DMS 273 (cell line): ENCODE measurements around the gene OR10G7.
"Not testable (repeated sequence)": the region's sequence is repeated elsewhere in the genome, so short reads cannot be mapped to it uniquely, and the experiment has no call there.

Source experiments
- DNase-seq: peaks from one replicate; lab custom pipeline; 2025; ENCODE audit not compliant: unreplicated experiment; lab: John Stamatoyannopoulos, UW

Gene OR10G7

DNA sequence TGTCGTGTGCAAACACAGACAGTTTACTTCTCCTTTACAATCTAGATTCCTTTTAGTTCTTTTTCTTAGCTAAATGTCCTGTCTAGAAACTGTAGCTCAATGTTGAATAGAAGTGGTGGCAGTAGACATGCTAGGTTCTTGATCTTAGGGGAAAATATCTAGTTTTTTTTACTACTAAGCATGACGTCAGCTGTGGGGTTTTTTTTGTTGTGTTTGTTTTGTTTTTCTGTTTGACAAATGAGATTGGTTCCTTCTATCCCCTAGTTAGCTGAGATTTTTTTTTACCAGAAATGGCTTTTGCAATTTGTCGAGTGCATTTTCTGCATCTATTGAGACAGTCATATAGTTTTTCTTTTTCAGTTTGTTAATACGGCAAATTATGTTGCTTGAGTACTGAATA lies 2.3 kb upstream of the OR10G7 start:
- no peak for DNase-seq

DNA sequence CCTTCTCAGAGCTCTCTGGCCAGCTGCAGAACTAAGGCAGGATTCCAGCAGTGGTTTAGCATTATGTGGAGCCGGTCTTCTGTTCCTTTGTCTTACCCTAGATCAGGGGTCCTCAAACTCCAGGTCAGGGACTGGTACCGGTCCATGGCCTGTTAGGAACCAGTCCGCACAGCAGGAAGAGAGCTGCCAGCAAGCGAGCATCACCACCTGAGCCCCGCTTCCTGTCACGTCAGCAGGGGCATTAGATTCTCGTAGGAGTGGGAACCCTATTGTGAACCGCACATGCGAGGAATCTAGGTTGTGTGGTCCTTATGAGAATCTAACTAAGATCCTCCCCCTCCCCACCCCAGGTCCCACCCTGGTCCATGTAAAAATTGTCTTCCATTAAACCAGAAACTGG lies 1.6 kb downstream of the OR10G7 start:
- no peak for DNase-seq

DNA sequence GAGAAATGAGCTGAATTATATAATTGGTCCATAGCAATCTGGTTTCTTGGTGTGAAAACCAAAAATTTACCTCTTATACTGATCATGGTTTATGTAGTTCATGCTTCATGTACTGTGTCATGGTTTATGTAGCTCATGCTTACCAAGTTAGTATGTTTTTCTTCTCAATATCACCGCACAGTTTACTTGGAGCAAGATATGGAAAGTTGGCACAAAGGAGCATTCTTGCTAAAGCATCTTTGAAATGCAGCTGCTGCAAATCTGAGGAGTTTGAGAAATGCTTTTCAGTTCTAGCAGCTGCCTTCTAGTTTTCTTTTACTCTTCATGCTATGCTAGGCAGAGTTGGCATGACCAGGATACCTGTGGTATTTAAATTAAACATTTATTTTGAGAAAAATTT lies 4.5 kb downstream of the OR10G7 start:
- no peak for DNase-seq

DNA sequence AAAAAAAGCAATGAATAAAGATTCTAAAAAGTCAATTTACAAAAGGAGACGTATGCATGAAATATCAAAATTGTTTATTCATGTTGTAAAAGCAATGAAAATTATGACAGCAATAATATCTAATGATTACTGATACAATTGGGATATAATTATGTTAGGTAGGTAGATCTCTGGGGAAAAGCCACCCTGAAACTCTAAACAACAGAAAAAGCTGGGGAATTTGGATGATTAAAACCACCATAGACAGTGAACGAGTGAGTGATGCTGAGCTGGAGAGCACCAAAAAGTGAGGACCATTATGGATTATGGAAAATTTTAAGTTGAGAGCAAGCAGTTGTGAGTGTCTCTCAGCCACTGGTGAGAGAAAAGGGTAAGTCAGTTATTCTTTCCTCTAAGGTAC lies 14.6 kb downstream of the OR10G7 start, which contains the start of gene OR10G8:
OR10G8 (plus strand) TSS at position 301 of the 400 bp plus-strand sequence. CDS start 2,825 bp downstream, outside the sequence.
- no peak for DNase-seq

DNA sequence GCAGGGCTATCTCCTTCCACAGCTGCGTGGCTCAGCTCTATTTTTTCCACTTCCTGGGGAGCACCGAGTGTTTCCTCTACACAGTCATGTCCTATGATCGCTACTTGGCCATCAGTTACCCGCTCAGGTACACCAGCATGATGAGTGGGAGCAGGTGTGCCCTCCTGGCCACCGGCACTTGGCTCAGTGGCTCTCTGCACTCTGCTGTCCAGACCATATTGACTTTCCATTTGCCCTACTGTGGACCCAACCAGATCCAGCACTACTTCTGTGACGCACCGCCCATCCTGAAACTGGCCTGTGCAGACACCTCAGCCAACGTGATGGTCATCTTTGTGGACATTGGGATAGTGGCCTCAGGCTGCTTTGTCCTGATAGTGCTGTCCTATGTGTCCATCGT lies 25.3 kb downstream of the OR10G7 start:
- DNase-seq, result not testable (repeated sequence)

DNA sequence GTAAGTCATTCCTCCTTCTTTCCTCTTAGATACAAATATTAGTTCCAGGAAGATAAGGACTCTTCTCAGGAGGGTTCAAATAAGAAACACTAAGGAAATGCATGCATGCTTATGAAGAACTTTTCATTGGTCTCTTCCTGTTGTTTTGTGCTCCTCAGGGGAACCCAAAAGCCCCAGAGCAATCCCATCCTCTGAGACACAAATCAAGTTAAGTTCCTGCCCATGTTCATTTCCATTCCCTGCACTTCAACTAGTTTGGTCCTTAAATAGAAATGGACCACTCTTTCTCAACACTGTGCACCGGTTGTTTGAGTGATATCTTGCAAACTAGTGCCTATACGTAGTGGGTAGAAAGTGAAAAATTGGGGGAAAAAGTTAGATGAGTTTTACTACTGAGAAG lies 28.4 kb downstream of the OR10G7 start, which contains the start of gene OR10G4:
OR10G4 (plus strand) TSS at position 301 of the 400 bp plus-strand sequence. CDS start 2,578 bp downstream, outside the sequence.
- no peak for DNase-seq

DNA sequence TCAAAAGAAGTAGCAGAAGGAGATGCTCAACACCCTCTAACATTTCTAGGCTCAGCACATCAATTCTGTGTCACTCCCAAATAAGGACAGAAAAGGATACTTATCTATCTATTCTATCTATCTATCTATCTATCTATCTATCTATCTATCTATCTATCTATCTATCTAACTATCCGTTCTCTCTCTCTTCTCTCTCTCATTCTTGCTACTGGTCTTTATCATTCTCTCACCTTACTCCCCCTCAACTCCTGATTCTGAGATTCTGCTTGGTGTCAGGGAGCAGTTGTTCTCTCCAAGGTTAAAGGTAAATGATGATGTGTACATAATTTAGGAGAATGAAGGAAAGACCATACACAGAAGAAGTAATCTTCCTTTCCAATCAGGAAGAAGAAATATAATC lies 46.0 kb downstream of the OR10G7 start, which contains the start of gene OR10G6:
OR10G6 (minus strand) TSS at position 43 of the 400 bp plus-strand sequence; CDS start at position 43, 0 bp downstream.
- DNase-seq, result no peak
